Ovary (tissue), 9 donors: ENCODE results near the gene TECR. TPM values are rescaled to one million over a fixed set of nuclear protein-coding genes. Genes with fewer than 3 reads are reported as not detected.

Source experiments
- DNase-seq, 5 donors: peaks; one replicate each; pipeline ENCODE4 v3.0.0-alpha.2; 2019 to 2020
- H3K27ac ChIP-seq, 2 donors: fragments of 200-600 bp; one replicate each; pipeline versions ENCODE4 v1.5.1 to v1.8.0; 2019 to 2022
- H3K27me3 ChIP-seq: fragments of 200-600 bp; one replicate; pipeline ENCODE4 v1.8.0; 2022
- H3K36me3 ChIP-seq: fragments of 200-600 bp; sonication (generic); one replicate; pipeline ENCODE4 v1.5.1; 2019
- H3K4me1 ChIP-seq: one replicate; pipeline ENCODE4 v1.8.1; 2013; ENCODE audit warnings: mild to moderate bottlenecking, moderate library complexity; ENCODE audit not compliant: insufficient read depth
- H3K4me3 ChIP-seq: fragments of 200-600 bp; sonication (generic); one replicate; pipeline ENCODE4 v1.5.1; 2017
- H3K9me3 ChIP-seq, 2 donors: fragments of 200-600 bp in 1 of 2; sonication (generic) in 1 of 2; one replicate each; pipeline versions ENCODE4 v1.5.1 to v1.8.1; 2013 to 2019; ENCODE audit warnings: mild to moderate bottlenecking in 1 of 2, moderate library complexity in 1 of 2
- EP300 ChIP-seq: sonication (generic); formaldehyde crosslinking; IDR thresholded peaks from one replicate; pipeline ENCODE4 v1.6.1; 2017; ENCODE audit warnings: antibody characterized with exemption
- POLR2A ChIP-seq: fragments of 450-650 bp; IDR thresholded peaks from one replicate; pipeline ENCODE4 v1.6.1; 2017; ENCODE audit warnings: antibody characterized with exemption, mild to moderate bottlenecking, moderate library complexity
- WGBS, 3 donors: extraction: QIAGEN DNeasy Blood & Tissue Kit in 1 of 3; methylation state at CpG; one replicate each; pipeline versions ENCODE4 v1.1.5 to v1.1.7; 2013 to 2017; 5-methylcytosine and 5-hydroxymethylcytosine counted together
- intact Hi-C, 4 donors: fragments of 100-400 bp; cut with DNase I; formaldehyde crosslinking; loops; one replicate each; pipeline versions ENCODE4 v1.11.0 to v1.15.1; 2022 to 2023
- polyA plus RNA-seq, 2 donors: library from polyadenylated mRNA; stranded (reverse); fragments of 200-250 nt in 1 of 2; fragments of 350-450 nt in 1 of 2; fragmentation: Illumina TruSeq in 1 of 2; extraction: RNeasy Lipid Tissue Mini Kit (QIAGEN cat#74804) in 1 of 2; gene quantifications; one replicate each; pipeline ENCODE4 v1.2.3, GENCODE V29; 2013 to 2014
- total RNA-seq, 7 donors: library from RNA; depleted of rRNA in 2 of 7; stranded (reverse); fragments of >200 nt in 2 of 7; fragmentation: NEBNext Ultra II Directional in 3 of 7; extraction: Animal tissue kit (Norgen Biotek cat#: 25700) in 3 of 7; gene quantifications; one replicate each; pipeline versions ENCODE4 v1.1.0 to v1.2.4, GENCODE V29; 2016 to 2023
- TF ChIP-seq, protein P1 (sequence below), 3 donors: fragments of 450-650 bp in 2 of 3; fragments of 200-600 bp in 1 of 3; IDR thresholded peaks; one replicate each; pipeline versions ENCODE4 v1.5.1 to v1.8.0; 2016 to 2022; ENCODE audit warnings: antibody characterized with exemption in 3 of 3, mild to moderate bottlenecking in 1 of 3
- donor health status: DM: no; HTN: no; CAD: no; lungs with moderate emphysema.
- donor health status: DM: no; HTN: no; CAD: no.
- donor health status: Bipolar disorder and iron deficiency.
- donor health status: DM: yes; HTN: yes; CAD: no.
- donor health status: DM: no; HTN: no; CAD: no.
- donor health status: DM: yes; HTN: yes; CAD: no.

The TECR gene
- total and polyA plus RNA-seq, 9 donors, result 22.3 to 115 (median 92.4) TPM

DNA sequence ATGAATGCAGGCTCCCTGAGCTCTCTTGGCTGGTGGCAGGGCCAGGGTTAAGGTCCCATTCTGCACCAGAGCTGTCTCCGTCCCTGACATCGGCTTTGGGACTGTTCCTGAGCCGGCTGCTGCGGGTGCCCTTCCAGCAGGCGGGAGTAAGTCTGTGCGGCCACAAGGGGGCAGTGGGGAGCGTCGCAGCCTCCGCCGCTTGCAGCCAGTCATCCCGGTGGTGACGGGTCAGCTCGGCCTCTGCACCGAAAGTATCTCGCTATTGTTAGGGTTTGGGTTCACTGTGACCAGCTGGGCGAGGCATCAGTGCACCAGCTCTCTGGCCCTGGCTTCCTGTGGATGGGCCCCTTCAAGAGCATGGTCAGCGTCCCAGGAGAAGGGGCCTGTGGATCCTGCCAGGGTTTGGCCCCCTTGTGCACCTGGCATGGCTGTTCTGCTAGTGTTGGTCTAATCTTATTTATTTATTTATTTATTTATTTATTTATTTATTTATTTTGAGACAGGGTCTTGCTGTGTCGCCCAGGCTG, 27.3 kb downstream of the TECR start:
- Histone ChIP-seq H3K36me3 (no peaks in the 10 kb centered on the region), H3K27ac (no peak overlapping the region), H3K27me3 (no peaks in the 10 kb centered on the region), H3K4me1 (peaks cover 4% of the 10 kb centered on the region), H3K9me3 (no peaks in the 10 kb centered on the region), H3K4me3 (no peak overlapping the region)
- peak; percentile 41 to 76 (median 65) for DNase-seq
- no peak for TF ChIP-seq EP300
- TF ChIP-seq, protein P1, sequence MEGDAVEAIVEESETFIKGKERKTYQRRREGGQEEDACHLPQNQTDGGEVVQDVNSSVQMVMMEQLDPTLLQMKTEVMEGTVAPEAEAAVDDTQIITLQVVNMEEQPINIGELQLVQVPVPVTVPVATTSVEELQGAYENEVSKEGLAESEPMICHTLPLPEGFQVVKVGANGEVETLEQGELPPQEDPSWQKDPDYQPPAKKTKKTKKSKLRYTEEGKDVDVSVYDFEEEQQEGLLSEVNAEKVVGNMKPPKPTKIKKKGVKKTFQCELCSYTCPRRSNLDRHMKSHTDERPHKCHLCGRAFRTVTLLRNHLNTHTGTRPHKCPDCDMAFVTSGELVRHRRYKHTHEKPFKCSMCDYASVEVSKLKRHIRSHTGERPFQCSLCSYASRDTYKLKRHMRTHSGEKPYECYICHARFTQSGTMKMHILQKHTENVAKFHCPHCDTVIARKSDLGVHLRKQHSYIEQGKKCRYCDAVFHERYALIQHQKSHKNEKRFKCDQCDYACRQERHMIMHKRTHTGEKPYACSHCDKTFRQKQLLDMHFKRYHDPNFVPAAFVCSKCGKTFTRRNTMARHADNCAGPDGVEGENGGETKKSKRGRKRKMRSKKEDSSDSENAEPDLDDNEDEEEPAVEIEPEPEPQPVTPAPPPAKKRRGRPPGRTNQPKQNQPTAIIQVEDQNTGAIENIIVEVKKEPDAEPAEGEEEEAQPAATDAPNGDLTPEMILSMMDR (IDR thresholded peaks at IDR 0.05), result peak; percentile 65 to 82 (median 65)
- 10 to 13% (median 13%) methylated on average over 18 of the region's 18 CpGs for WGBS, 3 donors
- intact Hi-C loops, result no loop called here

DNA sequence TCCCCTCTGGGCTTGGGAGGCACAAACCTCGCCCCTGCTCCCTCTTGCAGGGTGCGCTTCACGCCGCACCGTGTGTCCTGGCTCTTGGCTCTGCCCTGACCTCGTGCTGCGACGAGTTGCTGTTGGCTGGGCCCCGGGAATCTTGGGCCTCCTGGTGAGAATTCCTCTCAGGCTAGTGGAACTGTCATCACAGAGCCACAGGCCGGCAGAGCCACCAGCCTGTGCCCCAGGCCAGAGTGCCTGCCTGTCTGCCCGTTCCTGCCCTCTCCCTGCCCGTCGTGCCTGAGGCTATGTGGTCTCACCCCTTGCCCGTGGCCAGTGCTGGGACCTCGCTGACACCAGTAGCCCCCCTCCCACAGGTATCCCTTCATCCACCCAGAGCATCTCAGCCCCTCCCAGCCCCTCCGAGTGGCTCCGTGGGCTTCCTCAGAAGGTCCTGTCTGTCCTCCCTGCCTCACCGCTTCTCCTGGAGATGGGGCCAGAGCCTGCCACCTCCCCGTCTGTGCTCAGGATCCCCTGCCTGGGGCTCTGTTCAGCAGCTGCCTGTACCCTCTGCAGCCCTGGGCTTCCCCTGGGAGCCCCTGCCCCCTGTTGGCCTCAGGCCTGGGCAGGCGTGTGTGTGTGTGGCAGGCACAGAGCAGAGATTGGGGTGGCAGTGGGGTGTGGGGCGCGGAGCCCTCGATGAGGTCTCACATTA, 29.1 kb downstream of the TECR start:
- no peaks in the 10 kb centered on the region for H3K27me3 ChIP-seq
- intact Hi-C loops, result no loop called here
- H3K36me3 ChIP-seq, result no peaks in the 10 kb centered on the region
- H3K4me3 ChIP-seq, result no peak overlapping the region
- H3K4me1 ChIP-seq, result peaks cover 4% of the 10 kb centered on the region
- WGBS, 3 donors, result 81 to 83% (median 81%) methylated on average over 23 of the region's 23 CpGs
- no peaks in the 10 kb centered on the region for H3K9me3 ChIP-seq
- TF ChIP-seq, protein P1 (IDR thresholded peaks at IDR 0.05), result no peak
- no peak for TF ChIP-seq POLR2A
- no peak for TF ChIP-seq EP300
- no peak for DNase-seq
- H3K27ac ChIP-seq, result no peak overlapping the region

DNA sequence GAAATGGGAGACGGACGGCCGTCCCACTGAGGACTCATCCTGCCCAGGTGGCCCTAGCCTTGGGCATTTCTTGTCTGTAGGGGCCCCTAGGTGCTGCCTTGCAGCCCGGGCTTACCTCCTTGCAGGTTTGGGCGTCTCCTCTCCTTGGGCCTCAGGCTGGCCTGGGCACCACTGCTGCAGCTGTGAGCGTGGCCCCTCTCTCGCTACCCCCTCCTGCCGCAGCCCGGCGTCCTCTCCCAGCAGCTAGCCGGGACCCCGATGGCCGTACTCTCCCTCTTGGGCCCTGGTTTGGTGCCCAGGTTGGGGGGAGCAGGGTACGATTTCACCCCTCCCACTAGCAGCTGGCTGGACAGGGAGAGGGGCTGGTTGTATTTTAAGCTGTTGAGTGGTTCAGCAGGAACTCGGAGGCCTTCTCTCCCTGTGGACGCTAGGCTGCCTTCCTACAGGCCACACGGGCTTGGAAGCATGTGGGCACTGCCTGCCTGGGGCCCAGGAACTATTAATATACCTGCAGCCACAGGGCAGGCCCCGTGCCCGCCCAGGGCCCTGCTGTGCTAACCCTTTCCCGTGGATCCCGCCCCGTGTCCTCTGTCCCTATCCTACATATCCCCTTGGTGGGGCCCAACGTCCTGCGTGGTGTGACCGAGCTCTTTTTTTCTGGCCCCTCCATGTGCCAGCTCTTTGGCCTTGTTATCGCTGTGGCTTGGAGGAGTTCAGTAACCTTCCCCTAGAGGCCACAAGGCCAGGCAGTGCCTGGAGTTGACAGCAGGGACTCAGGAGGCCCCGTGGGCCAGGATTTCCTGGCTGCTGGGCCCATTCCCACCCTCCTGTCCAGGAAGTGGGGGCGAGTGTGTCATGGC, 30.8 kb downstream of the TECR start:
- WGBS, 3 donors, result 75 to 77% (median 76%) methylated on average over 26 to 28 of the region's 28 CpGs
- no peaks in the 10 kb centered on the region for H3K36me3 ChIP-seq
- H3K4me3 ChIP-seq, result no peak overlapping the region
- TF ChIP-seq, protein P1 (IDR thresholded peaks at IDR 0.05), result no peak
- TF ChIP-seq EP300 (no peak), POLR2A (no peak)
- intact Hi-C loops, result no loop called here
- no peak for DNase-seq
- H3K9me3 ChIP-seq, result no peaks in the 10 kb centered on the region
- peaks cover 4% of the 10 kb centered on the region for H3K4me1 ChIP-seq
- H3K27ac ChIP-seq, result peak overlapping the region in 1 of 2 donors; percentile 30
- H3K27me3 ChIP-seq, result no peaks in the 10 kb centered on the region

DNA sequence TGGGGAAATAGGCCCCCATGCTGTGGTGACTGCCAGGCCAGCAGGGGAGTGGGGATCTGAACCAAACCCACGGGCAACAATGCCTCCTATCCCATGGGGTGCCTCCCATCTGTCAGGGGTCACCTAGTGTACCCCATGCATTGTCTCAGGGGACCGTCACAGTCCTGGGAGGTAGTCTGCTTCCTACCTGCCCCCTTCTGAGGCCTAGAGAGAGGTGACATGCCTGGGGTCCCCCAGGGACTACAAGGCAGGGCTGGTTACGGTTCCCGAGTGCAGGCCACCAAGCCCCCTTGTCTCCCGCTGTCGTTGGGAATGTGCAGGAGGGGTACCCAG, 31.3 kb downstream of the TECR start:
- 82 to 100% (median 83%) methylated on average over 1 to 6 of the region's 6 CpGs for WGBS, 3 donors
- H3K9me3 ChIP-seq, result no peaks in the 10 kb centered on the region
- intact Hi-C loops, result no loop called here
- H3K27ac ChIP-seq, result peak overlapping the region in 1 of 2 donors; percentile 30
- H3K27me3 ChIP-seq, result no peaks in the 10 kb centered on the region
- no peaks in the 10 kb centered on the region for H3K36me3 ChIP-seq
- peaks cover 4% of the 10 kb centered on the region for H3K4me1 ChIP-seq
- DNase-seq, result no peak
- no peak overlapping the region for H3K4me3 ChIP-seq
- TF ChIP-seq POLR2A (no peak), EP300 (no peak)
- TF ChIP-seq, protein P1 (IDR thresholded peaks at IDR 0.05), result no peak
